ENCODE measurements around the gene RNF182. TPM values are rescaled to one million over a fixed set of nuclear protein-coding genes. Genes with fewer than 3 reads are reported as not detected.
A peak's percentile ranks its signal among the peaks of the same experiment; 100 is the strongest.

Gene RNF182
- total and polyA plus RNA-seq, 9 of the 15 experiments (the other 6 are each of a cell fraction or from before 2014, with no cell fraction given) = 12.8 to 22.8 (median 17.5) TPM

DNA sequence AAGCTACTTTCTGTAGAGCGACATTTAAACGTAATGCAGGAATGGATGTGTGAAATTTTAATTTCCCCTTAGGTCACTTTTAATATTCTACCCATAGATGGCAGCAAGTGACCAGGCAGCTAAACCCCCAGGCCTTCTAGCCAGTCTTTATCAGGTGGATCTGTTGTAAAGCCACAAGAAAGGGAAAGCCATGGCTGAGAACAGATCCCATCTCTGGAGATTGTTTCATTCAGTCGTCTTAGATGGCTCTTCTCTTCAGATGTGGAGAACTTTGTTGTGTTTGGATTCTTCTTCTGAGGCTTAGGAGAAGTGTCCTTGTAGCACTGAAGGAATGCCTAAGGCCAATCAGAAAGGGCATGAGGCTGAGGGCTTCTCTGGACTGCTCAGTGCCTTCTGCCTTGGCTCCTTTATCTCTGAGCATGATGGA, 15.8 kb upstream of the RNF182 start (continued):
- no peak for TF ChIP-seq XRCC3 (IDR thresholded peaks at IDR 0.05)
- TF ChIP-seq SMAD4 (CRISPR knock-in tag; conservative IDR thresholded peaks at IDR 0.05) = no peak; the same call in 1 of the 2 replicates
- no peak for TF ChIP-seq GTF2F1 (IDR thresholded peaks at IDR 0.05; ENCODE audit: low read depth, low read length)
- no peak for TF ChIP-seq ATF7 (IDR thresholded peaks at IDR 0.05)
- TF ChIP-seq RBM14 (IDR thresholded peaks at IDR 0.05; ENCODE audit: borderline replicate concordance, insufficient read depth, low read depth, low read length) = no peak
- TF ChIP-seq RCOR1 (IDR thresholded peaks at IDR 0.05; ENCODE audit: borderline replicate concordance in 1 of 2, low read depth in 2 of 2, low read length in 2 of 2) = peak in 1 of 2 experiments; percentile 58; a peak in 1 of 4 replicates
- no peak for TF ChIP-seq MAFK (IDR thresholded peaks at IDR 0.05; ENCODE audit: low read length)
- no peak for TF ChIP-seq NFXL1 (CRISPR knock-in tag; IDR thresholded peaks at IDR 0.05)
- TF ChIP-seq BRF1 (IDR thresholded peaks at IDR 0.05; ENCODE audit: borderline replicate concordance, extremely low read depth, insufficient read length) = no peak
- TF ChIP-seq ZNF511 (CRISPR knock-in tag; IDR thresholded peaks at IDR 0.05) = no peak
- TF ChIP-seq PHF20 (IDR thresholded peaks at IDR 0.05; ENCODE audit: partially characterized antibody) = no peak
- no peak for TF ChIP-seq ZFX (CRISPR knock-in tag; IDR thresholded peaks at IDR 0.05)
- TF ChIP-seq CREM (IDR thresholded peaks at IDR 0.05; ENCODE audit: low read depth) = no peak
- TF ChIP-seq ZC3H4 (CRISPR knock-in tag; IDR thresholded peaks at IDR 0.05; ENCODE audit: borderline replicate concordance) = no peak
- no peak for TF ChIP-seq ZBTB49 (CRISPR knock-in tag; IDR thresholded peaks at IDR 0.05; ENCODE audit: borderline replicate concordance)
- TF ChIP-seq WHSC1 (IDR thresholded peaks at IDR 0.05; ENCODE audit: low read length) = no peak
- no peak for TF ChIP-seq SMARCA5 (IDR thresholded peaks at IDR 0.05)
- TF ChIP-seq, protein P1, sequence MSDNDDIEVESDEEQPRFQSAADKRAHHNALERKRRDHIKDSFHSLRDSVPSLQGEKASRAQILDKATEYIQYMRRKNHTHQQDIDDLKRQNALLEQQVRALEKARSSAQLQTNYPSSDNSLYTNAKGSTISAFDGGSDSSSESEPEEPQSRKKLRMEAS (CRISPR knock-in tag; IDR thresholded peaks at IDR 0.05) = no peak
- no peak for TF ChIP-seq HEY1 (CRISPR knock-in tag; IDR thresholded peaks at IDR 0.05; ENCODE audit: borderline replicate concordance)
- no peak for TF ChIP-seq POLR2H (tag; IDR thresholded peaks at IDR 0.05; ENCODE audit: low read depth)
- no peak for TF ChIP-seq NR2C2 (CRISPR knock-in tag; IDR thresholded peaks at IDR 0.05)
- TF ChIP-seq NR2C2 (tag; IDR thresholded peaks at IDR 0.05) = no peak
- TF ChIP-seq GATA2 (CRISPR knock-in tag; IDR thresholded peaks at IDR 0.05) = peak; percentile 96
- TF ChIP-seq ERF (CRISPR knock-in tag; IDR thresholded peaks at IDR 0.05) = no peak
- TF ChIP-seq, protein P2, sequence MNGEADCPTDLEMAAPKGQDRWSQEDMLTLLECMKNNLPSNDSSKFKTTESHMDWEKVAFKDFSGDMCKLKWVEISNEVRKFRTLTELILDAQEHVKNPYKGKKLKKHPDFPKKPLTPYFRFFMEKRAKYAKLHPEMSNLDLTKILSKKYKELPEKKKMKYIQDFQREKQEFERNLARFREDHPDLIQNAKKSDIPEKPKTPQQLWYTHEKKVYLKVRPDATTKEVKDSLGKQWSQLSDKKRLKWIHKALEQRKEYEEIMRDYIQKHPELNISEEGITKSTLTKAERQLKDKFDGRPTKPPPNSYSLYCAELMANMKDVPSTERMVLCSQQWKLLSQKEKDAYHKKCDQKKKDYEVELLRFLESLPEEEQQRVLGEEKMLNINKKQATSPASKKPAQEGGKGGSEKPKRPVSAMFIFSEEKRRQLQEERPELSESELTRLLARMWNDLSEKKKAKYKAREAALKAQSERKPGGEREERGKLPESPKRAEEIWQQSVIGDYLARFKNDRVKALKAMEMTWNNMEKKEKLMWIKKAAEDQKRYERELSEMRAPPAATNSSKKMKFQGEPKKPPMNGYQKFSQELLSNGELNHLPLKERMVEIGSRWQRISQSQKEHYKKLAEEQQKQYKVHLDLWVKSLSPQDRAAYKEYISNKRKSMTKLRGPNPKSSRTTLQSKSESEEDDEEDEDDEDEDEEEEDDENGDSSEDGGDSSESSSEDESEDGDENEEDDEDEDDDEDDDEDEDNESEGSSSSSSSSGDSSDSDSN (IDR thresholded peaks at IDR 0.05; ENCODE audit: borderline replicate concordance in 1 of 2, low read depth in 2 of 2, low read length in 2 of 2) = no peak
- no peak; the same call in 1 of the 2 replicates for TF ChIP-seq ARID1B (IDR thresholded peaks at IDR 0.05)
